K562 (cell line): ENCODE measurements around the gene DPH5. TPM values are rescaled to one million over a fixed set of nuclear protein-coding genes. Genes with fewer than 3 reads are reported as not detected.
A peak's percentile ranks its signal among the peaks of the same experiment; 100 is the strongest.

Experiments
- ATAC-seq: fragments of 200-7000 bp; cut with Tn5 transposase; 3 replicates; pipeline ENCODE4 v1.9.1; 2020; ENCODE audit warnings: moderate library complexity
- BruUV-seq: library from RNA; stranded (reverse); fragments of 400-500 nt; replicated peaks from 2 replicates; lab custom pipeline; 2021; lab: Mats Ljungman, UMichigan
- CTCF ChIA-PET: fragments of 300-600 bp; formaldehyde crosslinking; extraction: SDS; loops from one replicate; lab custom pipeline; 2021; ENCODE audit warnings: low intra/inter-chr PET ratio; lab: Yijun Ruan, JAX
- POLR2A ChIA-PET: fragments of 300-600, 350-650 bp; sonication (Branson Sonifier 250); formaldehyde crosslinking; extraction: SDS; loops from one replicate; lab custom pipeline; 2021; ENCODE audit warnings: antibody characterized with exemption, inconsistent platforms; lab: Yijun Ruan, JAX
- DNase-seq, 4 experiments: peaks; one replicate each; pipeline versions ENCODE4 v3.0.0 to v3.0.0-alpha.2; 2011 to 2018; ENCODE audit warnings: low spot score in 3 of 4, mixed read lengths in 3 of 4; ENCODE audit errors: extremely low read depth in 1 of 4
- FAIRE-seq: peaks from 2 replicates; lab custom pipeline; 2011; peaks lifted over from hg19 to GRCh38; lab: Jason Lieb, UNC
- H2AFZ ChIP-seq: 2 replicates; pipeline ENCODE4 v1.6.0; 2011; ENCODE audit warnings: low read depth, low read length, control low read depth, inconsistent platforms
- H3K27ac ChIP-seq: fragments of 200-600 bp; 3 replicates; pipeline ENCODE4 v1.8.0; 2011; ENCODE audit warnings: low read depth, mild to moderate bottlenecking, control low read depth, inconsistent platforms, low read length, moderate library complexity, mixed read lengths; ENCODE audit errors: extremely low read depth
- H3K27me3 ChIP-seq, 2 experiments: fragments of 300-600 bp in 1 of 2; 2 replicates in 1 of 2; 3 replicates in 1 of 2; pipeline versions ENCODE4 v1.6.0 to v1.8.0; 2011; ENCODE audit warnings: inconsistent platforms in 2 of 2, low read length in 2 of 2, mild to moderate bottlenecking in 1 of 2, mixed read lengths in 1 of 2, moderate library complexity in 1 of 2; ENCODE audit not compliant: control insufficient read depth in 2 of 2, insufficient read depth in 2 of 2
- H3K36me3 ChIP-seq: fragments of 300-600 bp; 3 replicates; pipeline ENCODE4 v1.8.0; 2011; ENCODE audit warnings: mild to moderate bottlenecking, low read length, inconsistent platforms; ENCODE audit not compliant: control insufficient read depth, insufficient read depth
- H3K4me1 ChIP-seq, 2 experiments: fragments of 200-600 bp in 1 of 2; replicated peaks in 1 of 2; 2 replicates in 1 of 2; 3 replicates in 1 of 2; pipeline versions ENCODE4 v1.5.1 to v1.8.0; 2011; ENCODE audit warnings: inconsistent platforms in 2 of 2, low read length in 2 of 2, mild to moderate bottlenecking in 1 of 2, mixed read lengths in 1 of 2, moderate library complexity in 1 of 2; ENCODE audit not compliant: control insufficient read depth in 2 of 2, insufficient read depth in 2 of 2
- H3K4me2 ChIP-seq: 2 replicates; pipeline ENCODE4 v1.6.1; 2011; ENCODE audit warnings: low read length, control low read depth, inconsistent platforms, mixed read lengths; ENCODE audit not compliant: insufficient read depth
- H3K4me3 ChIP-seq: fragments of 200-600 bp; sonication (generic), shearing (Covaris generic); 2 replicates; pipeline ENCODE4 v1.5.1; 2016; ENCODE audit warnings: control low read depth, inconsistent platforms
- H3K79me2 ChIP-seq: fragments of 200-600 bp; 3 replicates; pipeline ENCODE4 v1.8.0; 2011; ENCODE audit warnings: low read length, inconsistent platforms; ENCODE audit not compliant: control insufficient read depth, insufficient read depth
- H3K9ac ChIP-seq, 2 experiments: 2 replicates each; pipeline versions ENCODE4 v1.6.0 to v1.6.1; 2011; ENCODE audit warnings: low read depth in 2 of 2, low read length in 2 of 2, control low read depth in 1 of 2, inconsistent platforms in 1 of 2, mild to moderate bottlenecking in 1 of 2, mixed read lengths in 1 of 2; ENCODE audit not compliant: insufficient read depth in 1 of 2
- H3K9me1 ChIP-seq: one replicate; pipeline ENCODE4 v1.6.0; 2011; ENCODE audit warnings: inconsistent platforms, mild to moderate bottlenecking, low read length, moderate library complexity; ENCODE audit not compliant: control insufficient read depth, insufficient read depth
- H3K9me3 ChIP-seq: replicated peaks from 2 replicates; pipeline ENCODE4 v1.5.1; 2011; ENCODE audit warnings: low read depth, low read length, inconsistent platforms; ENCODE audit not compliant: control insufficient read depth, insufficient read depth
- H4K20me1 ChIP-seq: replicated peaks from 2 replicates; pipeline ENCODE4 v1.6.1; 2011; ENCODE audit warnings: low read length, inconsistent platforms, mixed read lengths; ENCODE audit not compliant: control insufficient read depth, insufficient read depth
- CBX5 ChIP-seq: IDR thresholded peaks from 2 replicates; pipeline ENCODE4 v1.6.1; 2014; ENCODE audit warnings: low read depth, borderline replicate concordance
- TEAD1 ChIP-seq, 2 experiments: fragments of 450-650 bp in 1 of 2; sonication (generic) in 1 of 2; formaldehyde crosslinking; IDR thresholded peaks; 2 replicates each; pipeline versions ENCODE4 v1.4.0 to v1.8.0; 2020 to 2022; ENCODE audit warnings: mild to moderate bottlenecking in 2 of 2, missing genetic modification reagents in 1 of 2
- TRIM28 ChIP-seq: fragments of 450-650 bp; IDR thresholded peaks from 2 replicates; pipeline ENCODE4 v1.6.1; 2017
- XRCC4 ChIP-seq: IDR thresholded peaks from one replicate; pipeline ENCODE4 v1.6.1; 2011; ENCODE audit not compliant: insufficient read depth, insufficient read length; ENCODE audit errors: extremely low read depth
- ZFP36 ChIP-seq: fragments of 150-350 bp; IDR thresholded peaks from 2 replicates; pipeline ENCODE4 v1.6.1; 2018; ENCODE audit warnings: low read length, low read depth; ENCODE audit not compliant: partially characterized antibody
- ZNF23 ChIP-seq: fragments of 250-450 bp; sonication (Bioruptor Pico); IDR thresholded peaks from 2 replicates; pipeline ENCODE4 v1.4.0; 2020; ENCODE audit warnings: mild to moderate bottlenecking
- ZNF3 ChIP-seq: fragments of 250-450 bp; sonication (Bioruptor Pico); IDR thresholded peaks from 2 replicates; pipeline ENCODE4 v1.5.0; 2021; ENCODE audit warnings: mild to moderate bottlenecking, moderate library complexity
- ZNF41 ChIP-seq: fragments of 250-450 bp; sonication (Bioruptor Pico); conservative IDR thresholded peaks from 2 replicates; pipeline ENCODE4 v1.4.0; 2020; ENCODE audit warnings: mild to moderate bottlenecking
- ZNF583 ChIP-seq: fragments of 250-450 bp; sonication (Bioruptor Pico); IDR thresholded peaks from 2 replicates; pipeline ENCODE4 v1.4.0; 2020
- ZNF830 ChIP-seq: fragments of 250-450 bp; sonication (Bioruptor Pico); IDR thresholded peaks from 2 replicates; pipeline ENCODE4 v1.5.0; 2021; ENCODE audit warnings: mild to moderate bottlenecking
- WGBS: fragments of 100-300 bp; shearing (Covaris generic); methylation state at CpG from one replicate; pipeline ENCODE4 v1.1.6; 2016; ENCODE audit warnings: low coverage, mixed read lengths; ENCODE audit not compliant: insufficient coverage; ENCODE audit errors: missing lambda C conversion rate; 5-methylcytosine and 5-hydroxymethylcytosine counted together
- in situ Hi-C: fragments of 300-500 bp; cut with MboI; formaldehyde crosslinking; loops from 4 replicates; pipeline ENCODE4 v1.15.0; 2018; ENCODE audit warnings: inconsistent platforms, mixed read lengths
- intact Hi-C: fragments of 100-400 bp; cut with micrococcal nuclease; formaldehyde crosslinking; loops from 2 replicates; pipeline ENCODE4 v1.14.2; 2022
- polyA plus RNA-seq, 8 experiments: library from polyadenylated mRNA; depleted of rRNA in 4 of 8; stranded (reverse) in 5 of 8; unstranded in 3 of 8; fragments of >200 nt; fragmentation: Nextera tagmentation in 2 of 8; fragmentation: Illumina TruSeq in 1 of 8; extraction: Ambion mirVana in 2 of 8; extraction: Trizol in 1 of 8; gene quantifications; 2 replicates each; pipeline versions ENCODE4 v1.2.1 to v1.2.3, GENCODE V29; 2011 to 2014; ENCODE audit warnings: inconsistent platforms in 1 of 8, missing spikeins in 1 of 8
- total RNA-seq, 7 experiments: library from RNA; depleted of rRNA in 6 of 7; stranded (reverse); fragments of >200 nt in 6 of 7; fragmentation: Illumina TruSeq in 2 of 7; extraction: Trizol in 2 of 7; gene quantifications; 2 replicates each; pipeline versions ENCODE4 v1.2.1 to v1.2.3, GENCODE V29; 2011 to 2021; ENCODE audit warnings: low replicate concordance in 1 of 7

Gene DPH5
- total and polyA plus RNA-seq, 9 of the 15 experiments (the other 6 are each of a cell fraction or from before 2014, with no cell fraction given), result 37.6 to 159 (median 89.7) TPM

GRCh38 chr1:101040666-101041065 is 15.1 kb upstream of the DPH5 start:
- H3K4me3 ChIP-seq, result no peak overlapping the region
- CTCF ChIA-PET, result no interaction called here
- H3K4me2 ChIP-seq, result no peak overlapping the region
- H2AFZ ChIP-seq, result no peak overlapping the region
- intact Hi-C loops, result no loop called here
- H4K20me1 ChIP-seq, result no peaks in the 10 kb centered on the region
- ATAC-seq (no peak), DNase-seq (no peak), FAIRE-seq (no peak)
- peaks cover 17% of the 10 kb centered on the region for H3K9me3 ChIP-seq
- no peaks in the 10 kb centered on the region for H3K4me1 ChIP-seq
- TF ChIP-seq ZFP36 (peak; percentile 83), ZNF3 (CRISPR knock-in tag) (no peak), TRIM28 (peak; percentile 28; the same call in 1 of the 2 replicates), CBX5 (peak; percentile 78), ZNF41 (CRISPR knock-in tag) (no peak)
- WGBS, result 100% methylated on average over 2 of the region's 2 CpGs
- H3K79me2 ChIP-seq, result peaks cover 11% of the 10 kb centered on the region; the same call in 1 of the 3 replicates
- POLR2A ChIA-PET, result no interaction called here
- H3K9ac ChIP-seq, result no peak overlapping the region
- H3K9me1 ChIP-seq, result no peaks in the 10 kb centered on the region
- no TSS peak for BruUV-seq
- in situ Hi-C loops, result no loop called here
- no peaks in the 10 kb centered on the region for H3K27me3 ChIP-seq
- H3K36me3 ChIP-seq, result peaks cover 38% of the 10 kb centered on the region
- H3K27ac ChIP-seq, result no peak overlapping the region

DNA sequence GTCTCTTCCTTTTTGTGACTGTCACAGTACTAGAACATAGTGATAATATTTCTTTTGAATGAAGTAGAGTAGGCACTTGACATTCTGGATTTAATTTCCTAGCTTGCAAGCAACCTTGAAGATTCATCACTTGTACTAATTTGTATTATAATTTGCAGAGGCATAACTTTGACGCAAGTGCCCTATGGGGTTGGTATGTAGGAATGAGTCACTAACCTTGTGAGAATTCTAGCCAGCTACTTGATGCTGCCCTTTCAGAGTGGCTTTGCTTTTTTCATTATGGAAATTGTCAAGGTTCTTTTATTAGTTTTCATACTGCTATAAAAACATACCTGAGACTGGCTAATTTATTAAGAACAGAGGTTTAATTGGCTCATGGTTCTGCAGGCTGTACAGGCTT is 13.7 kb upstream of the DPH5 start:
- no peak overlapping the region for H3K4me2 ChIP-seq
- no peak overlapping the region for H3K9ac ChIP-seq
- H3K9me3 ChIP-seq, result peaks cover 17% of the 10 kb centered on the region
- CTCF ChIA-PET, result no interaction called here
- POLR2A ChIA-PET, result no interaction called here
- no peak overlapping the region for H2AFZ ChIP-seq
- ATAC-seq, result no peak
- TF ChIP-seq ZNF23 (no peak), XRCC4 (no peak), TEAD1 (CRISPR knock-in tag; IDR thresholded peaks at IDR 0.05) (no peak), ZNF830 (CRISPR knock-in tag) (no peak), ZNF583 (CRISPR knock-in tag) (no peak)
- TF ChIP-seq, all 486 proteins: peak for 0
- Histone ChIP-seq H3K27ac (no peak overlapping the region), H3K4me1 (no peaks in the 10 kb centered on the region), H3K4me3 (no peak overlapping the region), H3K36me3 (peaks cover 32% of the 10 kb centered on the region; the same call in 2 of the 3 replicates), H3K9me1 (no peaks in the 10 kb centered on the region), H4K20me1 (no peaks in the 10 kb centered on the region), H3K79me2 (peaks cover 25% of the 10 kb centered on the region; the same call in 1 of the 3 replicates), H3K27me3 (no peaks in the 10 kb centered on the region)
- in situ Hi-C loops (no loop called here), intact Hi-C loops (no loop called here)
- FAIRE-seq (no peak), DNase-seq (no peak)
- no TSS peak for BruUV-seq
- 100% methylated on average over 1 of the region's 1 CpG for WGBS
